ENCODE results near the gene SRMS. TPM values are rescaled to one million over a fixed set of nuclear protein-coding genes. Genes with fewer than 3 reads are reported as not detected.
"Not testable (repeated sequence)": the region's sequence is repeated elsewhere in the genome, so short reads cannot be mapped to it uniquely, and the experiment has no call there.

Gene SRMS
- polyA plus RNA-seq, 1 donor from 2014 or later: not detected

DNA sequence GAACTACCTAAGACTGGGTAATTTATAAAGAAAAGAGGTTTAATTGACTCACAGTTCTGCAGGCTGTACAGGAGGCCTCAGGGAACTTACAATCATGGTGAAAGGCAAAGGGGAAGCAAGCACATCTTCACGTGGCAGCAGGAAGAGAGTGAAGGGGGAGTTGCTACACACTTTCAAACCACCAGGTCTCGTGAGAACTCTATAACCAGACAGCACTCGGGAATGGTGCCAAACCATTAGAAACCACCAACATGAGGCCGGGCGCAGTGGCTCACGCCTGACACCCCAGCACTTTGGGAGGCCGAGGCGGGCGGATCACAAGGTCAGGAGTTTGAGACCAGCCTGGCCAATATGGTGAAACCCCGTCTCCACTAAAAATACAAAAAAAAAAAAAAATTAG is 33.0 kb downstream of the SRMS start:
- H3K27ac ChIP-seq (ENCODE audit: low read length); H3K79me2 ChIP-seq (replicated peaks; ENCODE audit: insufficient read depth, low read length); H3K4me2 ChIP-seq (ENCODE audit: low read length); H2AFZ ChIP-seq (ENCODE audit: low read depth, low read length); H3F3A ChIP-seq (ENCODE audit: insufficient read depth, low read length, poor library complexity, severe bottlenecking); H3K36me3 ChIP-seq (ENCODE audit: insufficient read depth, low read length); H3K9ac ChIP-seq (ENCODE audit: low read length); H3K9me2 ChIP-seq (ENCODE audit: insufficient read depth, low read length); H3K9me3 ChIP-seq (ENCODE audit: low read length); H3K4me3 ChIP-seq (ENCODE audit: low read length); H3K27me3 ChIP-seq (ENCODE audit: insufficient read depth, low read depth, low read length); H4K20me1 ChIP-seq (ENCODE audit: insufficient read depth): not testable (repeated sequence)

DNA sequence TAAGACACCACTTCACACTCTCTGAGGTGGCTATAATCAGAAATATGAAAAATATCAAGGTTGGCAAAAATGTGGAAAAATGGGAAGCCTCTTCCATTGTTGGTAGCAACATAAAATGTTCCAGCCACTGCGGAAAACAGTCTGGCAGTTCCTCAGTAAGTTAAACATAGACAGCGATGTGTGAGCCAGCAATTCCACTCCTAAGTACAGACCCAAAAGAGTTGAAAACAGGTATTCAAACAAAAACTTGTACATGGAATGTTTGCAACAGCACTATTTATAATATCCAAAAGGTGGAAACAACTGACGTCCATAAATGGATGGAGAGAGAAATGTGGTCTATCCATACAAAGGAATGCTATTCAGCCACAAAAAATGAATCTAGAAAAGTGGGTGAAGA is 34.3 kb downstream of the SRMS start:
- Histone ChIP-seq H2AFZ (ENCODE audit: low read depth, low read length) (no peak overlapping the region), H3K9me2 (ENCODE audit: insufficient read depth, low read length) (no peaks in the 10 kb centered on the region)

DNA sequence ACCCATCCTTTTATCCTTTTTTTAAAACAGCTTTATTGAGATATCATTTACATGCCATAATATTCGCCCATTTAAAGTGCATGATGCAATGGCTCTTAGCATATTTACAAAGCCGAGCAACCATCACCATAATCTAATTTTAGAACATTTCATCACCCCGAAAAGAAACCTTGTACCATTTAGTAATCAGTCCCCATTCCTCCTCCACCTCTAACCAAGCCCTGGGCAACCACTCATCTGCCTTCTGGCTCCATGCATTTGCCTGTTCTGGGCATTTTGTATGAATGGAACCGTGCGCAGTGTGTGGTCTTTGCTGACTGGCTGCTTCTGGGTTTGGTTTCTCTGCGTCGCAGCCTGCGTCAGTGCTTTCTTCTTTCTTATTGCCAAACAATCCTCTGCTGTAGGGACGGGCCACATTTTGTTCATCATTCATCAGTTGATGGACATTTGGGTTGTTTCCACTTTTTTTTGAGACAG is 38.4 kb downstream of the SRMS start:
- Histone ChIP-seq H3K4me3 (ENCODE audit: low read length) (no peak overlapping the region), H3K27me3 (ENCODE audit: insufficient read depth, low read depth, low read length) (no peaks in the 10 kb centered on the region), H3K9me2 (ENCODE audit: insufficient read depth, low read length) (no peaks in the 10 kb centered on the region), H4K20me1 (ENCODE audit: insufficient read depth) (no peaks in the 10 kb centered on the region), H3F3A (ENCODE audit: insufficient read depth, low read length, poor library complexity, severe bottlenecking) (no peaks in the 10 kb centered on the region), H3K36me3 (ENCODE audit: insufficient read depth, low read length) (no peaks in the 10 kb centered on the region), H3K9me3 (ENCODE audit: low read length) (peaks cover 9% of the 10 kb centered on the region), H3K79me2 (replicated peaks; ENCODE audit: insufficient read depth, low read length) (no peaks in the 10 kb centered on the region), H3K27ac (ENCODE audit: low read length) (no peak overlapping the region), H3K4me2 (ENCODE audit: low read length) (no peak overlapping the region), H3K9ac (ENCODE audit: low read length) (no peak overlapping the region), H2AFZ (ENCODE audit: low read depth, low read length) (no peak overlapping the region)
- TF ChIP-seq EZH2 (IDR thresholded peaks at IDR 0.05; ENCODE audit: borderline replicate concordance, insufficient read depth, low read length, poor library complexity, severe bottlenecking): no peak
- TF ChIP-seq POLR2AphosphoS5 (IDR thresholded peaks at IDR 0.05): no peak
- TF ChIP-seq TAF1 (IDR thresholded peaks at IDR 0.05; ENCODE audit: low read depth): no peak
- TF ChIP-seq, protein P1, sequence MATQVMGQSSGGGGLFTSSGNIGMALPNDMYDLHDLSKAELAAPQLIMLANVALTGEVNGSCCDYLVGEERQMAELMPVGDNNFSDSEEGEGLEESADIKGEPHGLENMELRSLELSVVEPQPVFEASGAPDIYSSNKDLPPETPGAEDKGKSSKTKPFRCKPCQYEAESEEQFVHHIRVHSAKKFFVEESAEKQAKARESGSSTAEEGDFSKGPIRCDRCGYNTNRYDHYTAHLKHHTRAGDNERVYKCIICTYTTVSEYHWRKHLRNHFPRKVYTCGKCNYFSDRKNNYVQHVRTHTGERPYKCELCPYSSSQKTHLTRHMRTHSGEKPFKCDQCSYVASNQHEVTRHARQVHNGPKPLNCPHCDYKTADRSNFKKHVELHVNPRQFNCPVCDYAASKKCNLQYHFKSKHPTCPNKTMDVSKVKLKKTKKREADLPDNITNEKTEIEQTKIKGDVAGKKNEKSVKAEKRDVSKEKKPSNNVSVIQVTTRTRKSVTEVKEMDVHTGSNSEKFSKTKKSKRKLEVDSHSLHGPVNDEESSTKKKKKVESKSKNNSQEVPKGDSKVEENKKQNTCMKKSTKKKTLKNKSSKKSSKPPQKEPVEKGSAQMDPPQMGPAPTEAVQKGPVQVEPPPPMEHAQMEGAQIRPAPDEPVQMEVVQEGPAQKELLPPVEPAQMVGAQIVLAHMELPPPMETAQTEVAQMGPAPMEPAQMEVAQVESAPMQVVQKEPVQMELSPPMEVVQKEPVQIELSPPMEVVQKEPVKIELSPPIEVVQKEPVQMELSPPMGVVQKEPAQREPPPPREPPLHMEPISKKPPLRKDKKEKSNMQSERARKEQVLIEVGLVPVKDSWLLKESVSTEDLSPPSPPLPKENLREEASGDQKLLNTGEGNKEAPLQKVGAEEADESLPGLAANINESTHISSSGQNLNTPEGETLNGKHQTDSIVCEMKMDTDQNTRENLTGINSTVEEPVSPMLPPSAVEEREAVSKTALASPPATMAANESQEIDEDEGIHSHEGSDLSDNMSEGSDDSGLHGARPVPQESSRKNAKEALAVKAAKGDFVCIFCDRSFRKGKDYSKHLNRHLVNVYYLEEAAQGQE (IDR thresholded peaks at IDR 0.05; ENCODE audit: borderline replicate concordance): no peak

More for the DNA sequence above, 34.3 kb downstream of the SRMS start:
- H3K79me2 ChIP-seq (replicated peaks; ENCODE audit: insufficient read depth, low read length): no peaks in the 10 kb centered on the region
- H3K4me3 ChIP-seq (ENCODE audit: low read length): no peak overlapping the region
- H3K27me3 ChIP-seq (ENCODE audit: insufficient read depth, low read depth, low read length): no peaks in the 10 kb centered on the region
- no peak overlapping the region for H3K9ac ChIP-seq (ENCODE audit: low read length)
- H4K20me1 ChIP-seq (ENCODE audit: insufficient read depth): no peaks in the 10 kb centered on the region
- H3K9me3 ChIP-seq (ENCODE audit: low read length): no peaks in the 10 kb centered on the region
- no peak overlapping the region for H3K27ac ChIP-seq (ENCODE audit: low read length)
- TF ChIP-seq, protein P2, sequence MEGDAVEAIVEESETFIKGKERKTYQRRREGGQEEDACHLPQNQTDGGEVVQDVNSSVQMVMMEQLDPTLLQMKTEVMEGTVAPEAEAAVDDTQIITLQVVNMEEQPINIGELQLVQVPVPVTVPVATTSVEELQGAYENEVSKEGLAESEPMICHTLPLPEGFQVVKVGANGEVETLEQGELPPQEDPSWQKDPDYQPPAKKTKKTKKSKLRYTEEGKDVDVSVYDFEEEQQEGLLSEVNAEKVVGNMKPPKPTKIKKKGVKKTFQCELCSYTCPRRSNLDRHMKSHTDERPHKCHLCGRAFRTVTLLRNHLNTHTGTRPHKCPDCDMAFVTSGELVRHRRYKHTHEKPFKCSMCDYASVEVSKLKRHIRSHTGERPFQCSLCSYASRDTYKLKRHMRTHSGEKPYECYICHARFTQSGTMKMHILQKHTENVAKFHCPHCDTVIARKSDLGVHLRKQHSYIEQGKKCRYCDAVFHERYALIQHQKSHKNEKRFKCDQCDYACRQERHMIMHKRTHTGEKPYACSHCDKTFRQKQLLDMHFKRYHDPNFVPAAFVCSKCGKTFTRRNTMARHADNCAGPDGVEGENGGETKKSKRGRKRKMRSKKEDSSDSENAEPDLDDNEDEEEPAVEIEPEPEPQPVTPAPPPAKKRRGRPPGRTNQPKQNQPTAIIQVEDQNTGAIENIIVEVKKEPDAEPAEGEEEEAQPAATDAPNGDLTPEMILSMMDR (IDR thresholded peaks at IDR 0.05; ENCODE audit: poor library complexity, severe bottlenecking): no peak
- TF ChIP-seq, protein P1 (IDR thresholded peaks at IDR 0.05; ENCODE audit: borderline replicate concordance): no peak
- no peak for TF ChIP-seq EP300 (conservative IDR thresholded peaks at IDR 0.05; ENCODE audit: poor library complexity, severe bottlenecking)
- TF ChIP-seq SMC3 (conservative IDR thresholded peaks at IDR 0.05; ENCODE audit: poor library complexity): no peak
- no peak for TF ChIP-seq EZH2 (IDR thresholded peaks at IDR 0.05; ENCODE audit: borderline replicate concordance, insufficient read depth, low read length, poor library complexity, severe bottlenecking)
- TF ChIP-seq MXI1 (conservative IDR thresholded peaks at IDR 0.05; ENCODE audit: poor library complexity, severe bottlenecking): no peak
- no peak for TF ChIP-seq RAD21 (conservative IDR thresholded peaks at IDR 0.05)
- no peak for TF ChIP-seq POLR2AphosphoS5 (IDR thresholded peaks at IDR 0.05)
- no peak for TF ChIP-seq TAF1 (IDR thresholded peaks at IDR 0.05; ENCODE audit: low read depth)
- no peaks in the 10 kb centered on the region for H3K36me3 ChIP-seq (ENCODE audit: insufficient read depth, low read length)
- H3K4me2 ChIP-seq (ENCODE audit: low read length): no peak overlapping the region
- H3F3A ChIP-seq (ENCODE audit: insufficient read depth, low read length, poor library complexity, severe bottlenecking): no peaks in the 10 kb centered on the region

All from neural cell (in vitro differentiated cells).